K562 (cell line): ENCODE results near the gene ASB6. TPM values are rescaled to one million over a fixed set of nuclear protein-coding genes. Genes with fewer than 3 reads are reported as not detected.

Source experiments
- ATF3 ChIP-seq, 2 experiments: fragments of 450-650 bp in 1 of 2; sonication (generic) in 1 of 2; formaldehyde crosslinking in 1 of 2; IDR thresholded peaks in 1 of 2; conservative IDR thresholded peaks in 1 of 2; 2 replicates each; pipeline versions ENCODE4 v1.6.1 to v1.8.1; 2016 to 2023; ENCODE audit warnings: mild to moderate bottlenecking in 2 of 2, moderate library complexity in 2 of 2, inconsistent platforms in 1 of 2, missing genetic modification reagents in 1 of 2
- GABPB1 ChIP-seq: sonication (generic); formaldehyde crosslinking; IDR thresholded peaks from 2 replicates; pipeline ENCODE4 v1.8.0; 2022; ENCODE audit warnings: mild to moderate bottlenecking, missing genetic modification reagents
- HMGN3 ChIP-seq: IDR thresholded peaks from 2 replicates; pipeline ENCODE4 v1.6.1; 2011; ENCODE audit warnings: borderline replicate concordance, low read depth, mild to moderate bottlenecking, mixed read lengths, low read length; ENCODE audit not compliant: insufficient read length; ENCODE audit errors: extremely low read depth
- ID3 ChIP-seq, 2 experiments: fragments of 250-450 bp in 1 of 2; fragments of 450-650 bp in 1 of 2; sonication (Bioruptor Pico) in 1 of 2; IDR thresholded peaks; 2 replicates each; pipeline versions ENCODE4 v1.6.1 to v1.8.0; 2016 to 2021; ENCODE audit warnings: mild to moderate bottlenecking in 2 of 2, moderate library complexity in 2 of 2, missing compliant biosample characterization in 1 of 2, missing genetic modification characterization in 1 of 2
- KAT8 ChIP-seq: fragments of 450-650 bp; IDR thresholded peaks from 2 replicates; pipeline ENCODE4 v1.6.1; 2016; ENCODE audit warnings: low read depth, mild to moderate bottlenecking
- NCOA1 ChIP-seq: fragments of 450-650 bp; IDR thresholded peaks from 2 replicates; pipeline ENCODE4 v1.6.1; 2016; ENCODE audit warnings: low read depth
- NELFE ChIP-seq: IDR thresholded peaks from 2 replicates; pipeline ENCODE4 v1.6.1; 2011; ENCODE audit warnings: mild to moderate bottlenecking; ENCODE audit not compliant: insufficient read depth, insufficient read length
- PRPF4 ChIP-seq: fragments of 200-400 bp; formaldehyde crosslinking; IDR thresholded peaks from one replicate; pipeline ENCODE4 v1.6.1; 2017; ENCODE audit warnings: low read length, low read depth, mild to moderate bottlenecking; ENCODE audit not compliant: insufficient read depth, poor library complexity, severe bottlenecking
- SRSF7 ChIP-seq: fragments of 200-400 bp; formaldehyde crosslinking; optimal IDR thresholded peaks from 2 replicates; pipeline ENCODE3; 2017; ENCODE audit warnings: mild to moderate bottlenecking, low read depth, low read length
- TAF9B ChIP-seq: fragments of 450-650 bp; IDR thresholded peaks from 2 replicates; pipeline ENCODE4 v1.6.1; 2018; ENCODE audit warnings: mild to moderate bottlenecking; ENCODE audit not compliant: partially characterized antibody
- TEAD4 ChIP-seq, 2 experiments: sonication (generic) in 1 of 2; formaldehyde crosslinking in 1 of 2; IDR thresholded peaks; 2 replicates each; pipeline versions ENCODE4 v1.6.1 to v1.8.0; 2012 to 2022; ENCODE audit warnings: borderline replicate concordance in 1 of 2, inconsistent platforms in 1 of 2, low read length in 1 of 2, mild to moderate bottlenecking in 1 of 2, missing genetic modification reagents in 1 of 2
- ZNF146 ChIP-seq: IDR thresholded peaks from one replicate; pipeline ENCODE4 v1.6.1; 2018; ENCODE audit warnings: missing compliant biosample characterization; ENCODE audit not compliant: unreplicated experiment
- ZNF280A ChIP-seq: fragments of 450-650 bp; IDR thresholded peaks from 2 replicates; pipeline ENCODE4 v1.6.1; 2018; ENCODE audit warnings: mild to moderate bottlenecking, low read depth; ENCODE audit not compliant: partially characterized antibody
- ZNF695 ChIP-seq: fragments of 450-650 bp; formaldehyde crosslinking; IDR thresholded peaks from 2 replicates; pipeline ENCODE4 v1.4.0; 2020; ENCODE audit warnings: mild to moderate bottlenecking, moderate library complexity
- polyA plus RNA-seq, 8 experiments: library from polyadenylated mRNA; depleted of rRNA in 4 of 8; stranded (reverse) in 5 of 8; unstranded in 3 of 8; fragments of >200 nt; fragmentation: Nextera tagmentation in 2 of 8; fragmentation: Illumina TruSeq in 1 of 8; extraction: Ambion mirVana in 2 of 8; extraction: Trizol in 1 of 8; gene quantifications; 2 replicates each; pipeline versions ENCODE4 v1.2.1 to v1.2.3, GENCODE V29; 2011 to 2014; ENCODE audit warnings: inconsistent platforms in 1 of 8, missing spikeins in 1 of 8
- total RNA-seq, 7 experiments: library from RNA; depleted of rRNA in 6 of 7; stranded (reverse); fragments of >200 nt in 6 of 7; fragmentation: Illumina TruSeq in 2 of 7; extraction: Trizol in 2 of 7; gene quantifications; 2 replicates each; pipeline versions ENCODE4 v1.2.1 to v1.2.3, GENCODE V29; 2011 to 2021; ENCODE audit warnings: low replicate concordance in 1 of 7
- TF ChIP-seq, protein P1 (sequence below): fragments of 250-450 bp; sonication (Bioruptor Pico); IDR thresholded peaks from 2 replicates; pipeline ENCODE4 v1.9.0; 2021; ENCODE audit warnings: mild to moderate bottlenecking
- TF ChIP-seq, protein P2 (sequence below): fragments of 450-650 bp; formaldehyde crosslinking; IDR thresholded peaks from 2 replicates; pipeline ENCODE4 v1.4.0; 2020; ENCODE audit warnings: mild to moderate bottlenecking, moderate library complexity
- TF ChIP-seq, protein P3 (sequence below): fragments of 250-450 bp; sonication (Bioruptor Pico); IDR thresholded peaks from 2 replicates; pipeline ENCODE4 v1.4.0; 2020; ENCODE audit warnings: mild to moderate bottlenecking
- TF ChIP-seq, protein P4 (sequence below): fragments of 450-650 bp; conservative IDR thresholded peaks from 2 replicates; pipeline ENCODE4 v1.6.1; 2016; ENCODE audit warnings: missing genetic modification characterization, low read depth, mild to moderate bottlenecking, missing compliant biosample characterization, moderate library complexity

Gene ASB6
- total and polyA plus RNA-seq, 9 of the 15 experiments (the other 6 are each of a cell fraction or from before 2014, with no cell fraction given): 0.92 to 17.8 (median 11.3) TPM

DNA sequence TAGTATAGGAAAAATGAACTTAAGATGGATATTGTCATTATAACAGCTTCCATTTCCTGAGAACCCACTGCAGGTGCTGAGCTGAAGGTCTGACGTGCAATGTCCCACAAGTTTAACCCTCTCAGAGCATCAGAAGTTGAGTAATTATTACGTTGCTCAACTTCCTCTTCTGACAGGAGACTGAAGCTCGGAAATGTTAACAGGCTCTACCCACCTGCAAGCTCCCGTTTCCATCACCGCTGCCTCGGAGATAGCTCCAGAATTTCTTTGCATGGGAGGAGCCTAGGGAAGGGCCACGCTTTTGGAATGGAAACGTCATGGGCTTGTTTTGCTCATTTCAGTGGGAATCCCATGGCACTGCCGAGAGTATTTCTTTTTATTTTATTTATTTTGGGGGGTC lies 17.0 kb downstream of the ASB6 start (continued):
- TF ChIP-seq KAT8 (no peak), ATF3 (IDR thresholded peaks at IDR 0.05) (peak; percentile 9; the same call in 1 of the 2 replicates), ATF3 (CRISPR knock-in tag; conservative IDR thresholded peaks at IDR 0.05) (no peak), NELFE (no peak), ZNF695 (CRISPR knock-in tag) (no peak), GABPB1 (no peak), HMGN3 (no peak), TAF9B (no peak), ZNF146 (CRISPR knock-in tag) (no peak), PRPF4 (no peak), NCOA1 (no peak), SRSF7 (no peak), TEAD4 (IDR thresholded peaks at IDR 0.05; ENCODE audit: low read length) (peak; percentile 9; the same call in 1 of the 2 replicates), TEAD4 (CRISPR knock-in tag; IDR thresholded peaks at IDR 0.05; ENCODE audit: borderline replicate concordance) (no peak), ZNF280A (no peak), ID3 (CRISPR knock-in tag; IDR thresholded peaks at IDR 0.05) (no peak), ID3 (tag; IDR thresholded peaks at IDR 0.05) (no peak)
- TF ChIP-seq, protein P1, sequence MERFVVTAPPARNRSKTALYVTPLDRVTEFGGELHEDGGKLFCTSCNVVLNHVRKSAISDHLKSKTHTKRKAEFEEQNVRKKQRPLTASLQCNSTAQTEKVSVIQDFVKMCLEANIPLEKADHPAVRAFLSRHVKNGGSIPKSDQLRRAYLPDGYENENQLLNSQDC: no peak
- TF ChIP-seq, protein P2, sequence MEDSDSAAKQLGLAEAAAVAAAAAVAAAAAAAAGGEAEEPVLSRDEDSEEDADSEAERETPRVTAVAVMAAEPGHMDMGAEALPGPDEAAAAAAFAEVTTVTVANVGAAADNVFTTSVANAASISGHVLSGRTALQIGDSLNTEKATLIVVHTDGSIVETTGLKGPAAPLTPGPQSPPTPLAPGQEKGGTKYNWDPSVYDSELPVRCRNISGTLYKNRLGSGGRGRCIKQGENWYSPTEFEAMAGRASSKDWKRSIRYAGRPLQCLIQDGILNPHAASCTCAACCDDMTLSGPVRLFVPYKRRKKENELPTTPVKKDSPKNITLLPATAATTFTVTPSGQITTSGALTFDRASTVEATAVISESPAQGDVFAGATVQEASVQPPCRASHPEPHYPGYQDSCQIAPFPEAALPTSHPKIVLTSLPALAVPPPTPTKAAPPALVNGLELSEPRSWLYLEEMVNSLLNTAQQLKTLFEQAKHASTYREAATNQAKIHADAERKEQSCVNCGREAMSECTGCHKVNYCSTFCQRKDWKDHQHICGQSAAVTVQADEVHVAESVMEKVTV (CRISPR knock-in tag): no peak
- TF ChIP-seq, protein P3, sequence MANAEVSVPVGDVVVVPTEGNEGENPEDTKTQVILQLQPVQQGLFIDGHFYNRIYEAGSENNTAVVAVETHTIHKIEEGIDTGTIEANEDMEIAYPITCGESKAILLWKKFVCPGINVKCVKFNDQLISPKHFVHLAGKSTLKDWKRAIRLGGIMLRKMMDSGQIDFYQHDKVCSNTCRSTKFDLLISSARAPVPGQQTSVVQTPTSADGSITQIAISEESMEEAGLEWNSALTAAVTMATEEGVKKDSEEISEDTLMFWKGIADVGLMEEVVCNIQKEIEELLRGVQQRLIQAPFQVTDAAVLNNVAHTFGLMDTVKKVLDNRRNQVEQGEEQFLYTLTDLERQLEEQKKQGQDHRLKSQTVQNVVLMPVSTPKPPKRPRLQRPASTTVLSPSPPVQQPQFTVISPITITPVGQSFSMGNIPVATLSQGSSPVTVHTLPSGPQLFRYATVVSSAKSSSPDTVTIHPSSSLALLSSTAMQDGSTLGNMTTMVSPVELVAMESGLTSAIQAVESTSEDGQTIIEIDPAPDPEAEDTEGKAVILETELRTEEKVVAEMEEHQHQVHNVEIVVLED: no peak
- TF ChIP-seq, protein P4, sequence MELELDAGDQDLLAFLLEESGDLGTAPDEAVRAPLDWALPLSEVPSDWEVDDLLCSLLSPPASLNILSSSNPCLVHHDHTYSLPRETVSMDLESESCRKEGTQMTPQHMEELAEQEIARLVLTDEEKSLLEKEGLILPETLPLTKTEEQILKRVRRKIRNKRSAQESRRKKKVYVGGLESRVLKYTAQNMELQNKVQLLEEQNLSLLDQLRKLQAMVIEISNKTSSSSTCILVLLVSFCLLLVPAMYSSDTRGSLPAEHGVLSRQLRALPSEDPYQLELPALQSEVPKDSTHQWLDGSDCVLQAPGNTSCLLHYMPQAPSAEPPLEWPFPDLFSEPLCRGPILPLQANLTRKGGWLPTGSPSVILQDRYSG (tag): no peak
